Measurements from ENCODE around the gene SOCS4.

SOCS4 gene

GRCh38 chr14:55094292-55095157 is 67.5 kb downstream of the SOCS4 start:
- H3K9me3 ChIP-seq, result no peaks in the 10 kb centered on the region
- H3K27me3 ChIP-seq, result no peaks in the 10 kb centered on the region
- intact Hi-C loops (cut with DNase I; ENCODE audit: low total_unique reads), result loop anchor here (5.0 kb wide), 1 partner anchor 38 kb away; no protein-coding TSS in a partner anchor
- peaks cover 0 to 10% (median 6%) of the 10 kb centered on the region in 4 donors for H3K4me1 ChIP-seq
- no peak overlapping the region for H3K27ac ChIP-seq
- H3K4me3 ChIP-seq, result no peak overlapping the region
- DNase-seq, result no peak
- no peak for TF ChIP-seq CTCF (IDR thresholded peaks at IDR 0.05)
- H3K36me3 ChIP-seq, result no peaks in the 10 kb centered on the region

- no peak for TF ChIP-seq CTCF (IDR thresholded peaks at IDR 0.05)
- H3K36me3 ChIP-seq, result no peaks in the 10 kb centered on the region
- H3K27ac ChIP-seq, result no peak overlapping the region
- intact Hi-C loops (cut with DNase I; ENCODE audit: low total_unique reads), result no loop called here
- H3K9me3 ChIP-seq, result no peaks in the 10 kb centered on the region
- DNase-seq, result peak in 1 of 2 donors; percentile 65
- H3K4me1 ChIP-seq, result peaks cover 0 to 38% (median 30%) of the 10 kb centered on the region in 4 donors
- H3K27me3 ChIP-seq, result no peaks in the 10 kb centered on the region
- no peak overlapping the region for H3K4me3 ChIP-seq
Measured at GRCh38 chr14:55097881-55098560, 71.0 kb downstream of the SOCS4 start.

GRCh38 chr14:55098561-55098898 is 71.5 kb downstream of the SOCS4 start:
- Histone ChIP-seq H3K27ac (peak overlapping the region; percentile 42 to 72), H3K36me3 (no peaks in the 10 kb centered on the region), H3K27me3 (no peaks in the 10 kb centered on the region), H3K4me1 (peaks cover 0 to 43% (median 35%) of the 10 kb centered on the region in 4 donors), H3K9me3 (no peaks in the 10 kb centered on the region), H3K4me3 (no peak overlapping the region)
- intact Hi-C loops (cut with DNase I; ENCODE audit: low total_unique reads), result no loop called here
- no peak for TF ChIP-seq CTCF (IDR thresholded peaks at IDR 0.05)
- DNase-seq, result no peak

All from tibial artery (tissue), 4 donors.